Stomach (tissue), 4 donors: ENCODE results near the gene UST.

Experiments
- POLR2A ChIP-seq, 4 donors: fragments of 450-650 bp; IDR thresholded peaks; one replicate each; pipeline ENCODE4 v1.6.1; 2016; ENCODE audit warnings: antibody characterized with exemption in 4 of 4, control low read depth in 2 of 4, mild to moderate bottlenecking in 1 of 4, moderate library complexity in 1 of 4
- POLR2AphosphoS5 ChIP-seq, 3 donors: sonication (generic); formaldehyde crosslinking; IDR thresholded peaks; one replicate each; pipeline ENCODE4 v1.6.1; 2016; ENCODE audit warnings: antibody characterized with exemption in 3 of 3
- TF ChIP-seq, protein P1 (sequence below), 7 experiments: fragments of 450-650 bp in 4 of 7; fragments of 200-600 bp in 3 of 7; sonication (generic) in 3 of 7; IDR thresholded peaks; one replicate each; pipeline ENCODE4 v1.5.1; 2016 to 2019; ENCODE audit warnings: antibody characterized with exemption in 7 of 7, control low read depth in 2 of 7, mild to moderate bottlenecking in 1 of 7

DNA sequence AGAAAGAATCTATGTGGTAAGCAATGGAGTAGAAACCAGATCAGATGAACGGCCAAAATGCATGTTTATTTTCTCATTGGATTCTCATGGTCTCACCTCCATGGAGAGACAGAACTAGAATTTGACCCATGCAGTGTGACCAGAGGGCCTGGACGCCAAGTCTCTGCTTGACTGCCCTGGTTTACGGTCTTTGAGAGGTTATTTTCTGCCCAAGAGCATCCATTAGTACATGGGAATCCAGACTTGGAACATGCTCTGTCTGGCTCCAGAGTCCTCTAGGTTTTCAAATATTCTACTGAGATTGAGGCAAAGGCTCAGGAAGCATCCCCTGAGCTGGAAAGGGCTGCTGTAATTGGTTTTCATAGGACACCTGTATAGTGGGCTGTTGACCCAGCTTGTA lies 45.5 kb upstream of the UST start:
- TF ChIP-seq, protein P1, sequence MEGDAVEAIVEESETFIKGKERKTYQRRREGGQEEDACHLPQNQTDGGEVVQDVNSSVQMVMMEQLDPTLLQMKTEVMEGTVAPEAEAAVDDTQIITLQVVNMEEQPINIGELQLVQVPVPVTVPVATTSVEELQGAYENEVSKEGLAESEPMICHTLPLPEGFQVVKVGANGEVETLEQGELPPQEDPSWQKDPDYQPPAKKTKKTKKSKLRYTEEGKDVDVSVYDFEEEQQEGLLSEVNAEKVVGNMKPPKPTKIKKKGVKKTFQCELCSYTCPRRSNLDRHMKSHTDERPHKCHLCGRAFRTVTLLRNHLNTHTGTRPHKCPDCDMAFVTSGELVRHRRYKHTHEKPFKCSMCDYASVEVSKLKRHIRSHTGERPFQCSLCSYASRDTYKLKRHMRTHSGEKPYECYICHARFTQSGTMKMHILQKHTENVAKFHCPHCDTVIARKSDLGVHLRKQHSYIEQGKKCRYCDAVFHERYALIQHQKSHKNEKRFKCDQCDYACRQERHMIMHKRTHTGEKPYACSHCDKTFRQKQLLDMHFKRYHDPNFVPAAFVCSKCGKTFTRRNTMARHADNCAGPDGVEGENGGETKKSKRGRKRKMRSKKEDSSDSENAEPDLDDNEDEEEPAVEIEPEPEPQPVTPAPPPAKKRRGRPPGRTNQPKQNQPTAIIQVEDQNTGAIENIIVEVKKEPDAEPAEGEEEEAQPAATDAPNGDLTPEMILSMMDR (IDR thresholded peaks at IDR 0.05): no peak
- no peak for TF ChIP-seq POLR2AphosphoS5 (IDR thresholded peaks at IDR 0.05)
- TF ChIP-seq POLR2A (IDR thresholded peaks at IDR 0.05): no peak
